HG03442 (cell line): ENCODE measurements around the gene CYCS.

ENCODE experiments used
- ATAC-seq: cut with Tn5 transposase; IDR thresholded peaks from one replicate; pipeline ENCODE4 v1.9.1; 2021; ENCODE audit warnings: mild to moderate bottlenecking, moderate library complexity; ENCODE audit not compliant: unreplicated experiment

Gene CYCS

GRCh38 chr7:25075459-25075858, 49.6 kb downstream of the CYCS start:
- no peak for ATAC-seq

GRCh38 chr7:25073451-25073850, 51.6 kb downstream of the CYCS start:
- ATAC-seq, result no peak
